NCI-H226 (cell line): Measurements from ENCODE around the gene TTLL3.

Experiments used
- DNase-seq: peaks from one replicate; pipeline ENCODE4 v3.0.0-alpha.2; 2015

Gene TTLL3

DNA sequence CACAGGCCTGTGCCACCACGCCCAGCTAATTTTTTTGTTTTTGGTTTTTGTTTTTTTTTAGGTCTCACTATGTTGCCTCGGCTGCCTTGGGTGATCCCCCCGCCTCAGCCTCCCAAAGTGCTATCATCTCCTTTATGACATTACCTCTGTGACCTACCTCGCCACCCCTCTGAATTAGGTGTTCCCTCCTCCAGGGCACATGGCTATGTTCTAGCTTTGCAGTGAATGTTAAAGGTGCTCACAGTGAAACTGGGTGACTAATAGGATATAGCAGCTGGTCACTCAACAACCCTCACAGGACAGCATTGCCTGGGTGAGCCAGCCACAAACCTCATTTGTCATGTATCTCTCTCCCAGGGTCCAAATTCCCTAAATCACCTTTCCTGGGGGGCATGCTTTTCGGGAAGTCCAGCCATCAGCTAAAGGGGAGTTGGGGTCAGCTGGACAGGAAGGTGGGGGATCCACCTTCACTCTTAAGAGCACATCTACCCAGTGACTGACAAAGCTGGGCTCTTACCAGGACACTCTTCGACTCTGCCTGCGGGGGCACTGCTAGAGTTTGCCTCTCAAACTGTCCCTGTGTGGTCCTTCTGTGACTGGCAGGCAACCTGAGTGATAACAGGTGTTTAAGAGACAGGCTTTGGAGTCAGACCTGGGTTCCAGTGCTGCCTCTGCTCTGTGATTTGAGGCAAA, 1.6 kb upstream of the TTLL3 start:
- DNase-seq, result peak; percentile 22

DNA sequence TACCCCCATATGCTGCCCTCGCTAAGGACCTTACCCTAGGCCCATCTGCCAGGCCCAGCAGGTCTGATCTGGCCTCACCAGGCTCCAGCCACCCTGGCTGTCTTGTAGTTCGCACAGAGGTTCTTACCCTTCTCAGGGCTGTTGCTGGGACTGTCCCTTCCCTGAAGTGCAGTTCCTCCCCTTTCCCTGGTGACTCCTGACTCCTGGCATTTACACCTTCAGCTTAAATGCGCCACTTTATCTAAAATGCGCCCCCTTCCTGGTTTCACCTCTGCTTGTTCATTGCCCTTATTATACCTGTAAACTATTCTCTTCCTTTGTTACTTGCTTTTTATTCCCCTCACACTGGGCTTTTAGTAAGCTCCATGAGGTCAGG, 835 bp upstream of the TTLL3 start:
- no peak for DNase-seq

DNA sequence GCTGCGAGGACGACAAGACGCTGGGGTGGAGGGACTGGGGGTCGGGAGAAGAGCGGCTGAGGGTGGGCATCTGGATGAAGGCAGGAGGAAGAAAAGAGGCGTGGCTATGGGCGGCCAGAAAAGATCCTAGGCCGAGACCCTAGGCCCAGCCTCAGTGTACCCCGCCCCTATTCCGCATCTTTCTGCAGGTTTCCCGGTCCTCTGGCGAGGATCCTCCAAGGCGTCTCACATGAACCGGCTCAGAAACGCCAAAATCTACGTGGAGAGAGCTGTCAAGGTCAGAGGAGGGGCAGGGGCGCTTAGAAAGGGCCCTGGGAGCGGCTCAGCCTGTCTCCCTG, 340 bp downstream of the TTLL3 start:
- DNase-seq, result no peak

DNA sequence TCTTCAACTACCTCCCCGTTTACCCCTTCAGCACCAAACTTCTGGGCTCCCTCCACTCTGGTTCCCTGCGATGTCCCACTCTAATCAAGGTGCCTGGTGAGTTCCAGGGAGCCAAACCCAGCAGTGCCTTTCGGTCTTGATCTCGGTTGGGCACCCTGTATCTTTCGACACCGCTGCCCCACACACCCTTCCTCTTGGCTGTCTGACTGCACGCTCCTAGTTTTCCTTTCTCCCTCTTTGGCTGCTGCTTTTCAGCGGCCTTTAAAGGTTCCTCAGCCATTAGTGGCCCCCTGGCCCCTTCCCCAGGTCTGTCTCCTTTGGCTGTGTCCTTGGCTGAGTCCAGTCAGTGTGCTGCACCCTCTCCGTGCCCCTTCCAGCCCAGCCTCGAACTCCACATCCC, 784 bp downstream of the TTLL3 start:
- DNase-seq, result no peak

DNA sequence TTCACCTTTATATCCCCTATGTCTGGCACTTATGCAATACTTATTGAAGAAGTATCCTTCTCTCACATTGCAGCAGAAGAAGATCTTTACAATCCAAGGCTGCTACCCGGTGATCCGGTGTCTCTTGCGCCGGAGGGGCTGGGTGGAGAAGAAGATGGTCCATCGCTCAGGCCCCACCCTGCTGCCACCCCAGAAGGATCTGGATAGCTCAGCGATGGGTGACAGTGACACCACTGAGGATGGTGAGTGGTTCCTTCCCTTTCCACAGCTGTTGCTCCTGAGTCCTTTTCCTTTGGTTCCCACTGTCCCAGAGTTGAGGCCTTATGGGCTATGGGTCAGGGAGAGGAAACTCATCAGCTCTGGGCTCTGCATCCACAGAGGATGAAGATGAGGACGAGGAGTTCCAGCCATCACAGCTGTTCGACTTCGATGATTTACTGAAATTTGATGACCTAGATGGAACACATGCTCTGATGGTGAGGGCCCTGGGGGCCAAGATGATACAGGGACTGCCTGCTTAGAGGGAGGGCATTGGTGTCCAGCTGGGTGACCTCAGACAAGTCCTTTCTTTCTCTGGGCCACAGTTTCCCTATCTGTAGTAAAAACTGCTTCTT, 2.9 kb downstream of the TTLL3 start:
- no peak for DNase-seq

DNA sequence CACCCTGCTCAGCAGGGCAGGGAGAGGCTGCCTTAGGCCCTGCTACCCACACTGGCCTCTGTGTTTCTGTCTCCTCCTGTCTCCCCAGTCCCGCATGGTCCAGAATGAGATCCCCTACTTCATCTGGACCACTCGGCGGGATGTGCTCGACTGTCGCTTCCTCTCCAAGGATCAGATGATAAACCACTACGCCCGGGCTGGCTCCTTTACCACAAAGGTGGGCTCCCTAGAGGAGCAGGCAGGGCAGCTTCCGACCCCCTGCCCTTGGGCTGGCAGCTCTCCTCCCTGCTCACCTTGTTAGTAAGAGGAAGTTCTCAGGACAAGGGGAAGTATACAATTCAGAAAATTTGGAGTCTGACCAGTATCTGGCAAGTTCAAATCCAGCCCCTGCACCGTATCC, 5.9 kb downstream of the TTLL3 start:
- DNase-seq, result no peak

DNA sequence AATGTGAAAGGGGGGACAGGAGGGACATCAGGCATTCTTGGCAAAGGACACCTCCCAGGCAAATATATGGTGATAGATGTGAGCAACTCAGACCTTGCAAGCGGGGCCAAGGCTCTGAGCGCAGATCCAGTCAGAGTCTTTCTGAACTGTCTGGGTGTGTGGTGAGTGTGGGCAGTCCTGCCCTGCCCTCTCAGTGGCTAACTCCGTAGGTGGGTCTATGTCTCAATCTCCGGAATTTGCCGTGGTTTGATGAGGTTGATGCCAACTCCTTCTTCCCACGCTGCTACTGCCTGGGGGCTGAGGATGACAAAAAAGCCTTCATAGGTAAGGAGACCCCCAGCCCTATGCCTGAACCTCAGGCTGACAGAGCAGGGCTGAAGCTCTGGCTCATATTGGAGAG, 7.4 kb downstream of the TTLL3 start:
- no peak for DNase-seq

DNA sequence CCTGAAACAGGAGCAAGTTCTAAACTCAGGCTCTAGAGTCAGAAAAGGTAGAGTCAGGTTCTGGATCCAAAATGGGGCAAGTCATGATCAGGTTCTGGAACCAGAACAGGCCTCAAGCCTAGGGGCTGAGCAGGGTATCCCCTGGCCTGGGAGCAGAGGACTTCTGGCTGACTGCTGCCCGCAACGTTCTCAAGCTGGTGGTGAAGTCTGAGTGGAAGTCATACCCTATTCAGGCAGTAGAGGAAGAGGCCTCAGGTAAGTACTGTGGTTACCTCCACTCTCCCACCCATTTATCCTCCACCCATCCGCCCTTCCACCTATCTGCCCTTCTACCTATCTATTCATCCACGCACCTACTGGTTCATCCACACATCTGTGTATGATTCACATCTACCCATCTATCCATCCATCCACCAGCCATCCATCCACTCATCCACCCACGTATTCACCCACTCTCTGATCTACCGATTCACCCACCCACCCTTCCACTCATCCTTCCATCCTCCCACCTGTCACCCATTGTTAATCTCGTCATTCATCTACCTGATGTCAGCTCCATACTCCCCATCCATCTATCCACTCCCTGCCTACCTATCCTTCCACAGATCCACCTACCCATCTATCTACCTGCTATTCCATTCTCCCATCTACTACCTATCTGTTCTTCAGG, 8.7 kb downstream of the TTLL3 start:
- DNase-seq, result no peak

DNA sequence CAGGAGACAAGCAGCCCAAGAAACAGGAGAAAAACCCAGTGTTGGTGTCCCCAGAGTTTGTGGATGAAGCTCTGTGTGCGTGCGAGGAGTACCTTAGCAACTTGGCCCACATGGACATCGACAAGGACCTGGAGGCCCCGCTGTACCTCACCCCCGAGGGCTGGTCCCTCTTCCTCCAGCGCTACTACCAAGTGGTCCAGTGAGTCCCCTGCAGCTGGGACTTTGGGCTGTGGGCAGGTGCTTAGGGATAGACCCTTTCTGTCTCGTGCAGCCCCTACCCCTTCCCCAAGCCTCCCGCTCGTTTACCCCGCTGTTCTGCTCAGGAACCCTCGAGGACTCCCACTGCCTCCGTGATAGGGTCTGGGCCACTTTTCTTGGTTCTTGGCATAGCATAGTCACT, 10.5 kb downstream of the TTLL3 start:
- no peak for DNase-seq

DNA sequence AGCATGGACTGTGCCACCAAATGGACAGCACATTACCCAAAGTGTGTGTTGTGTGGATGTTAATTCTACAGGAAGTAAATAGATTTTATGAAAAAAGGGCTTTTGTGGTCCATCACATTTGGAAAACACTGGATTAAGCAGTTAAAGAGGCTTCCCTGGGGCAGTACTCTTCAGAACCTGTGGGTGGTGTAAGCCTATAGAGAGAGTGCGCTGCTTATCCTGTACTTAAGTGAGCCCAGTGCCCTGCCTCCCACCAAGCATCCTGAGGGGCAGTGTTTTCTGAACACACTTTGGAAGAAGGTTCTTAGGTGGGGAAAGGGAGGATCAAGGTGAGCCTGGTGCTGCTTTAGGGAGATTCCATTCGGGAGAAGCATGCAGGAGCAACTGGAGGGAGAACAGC, 10.9 kb downstream of the TTLL3 start:
- DNase-seq, result no peak

DNA sequence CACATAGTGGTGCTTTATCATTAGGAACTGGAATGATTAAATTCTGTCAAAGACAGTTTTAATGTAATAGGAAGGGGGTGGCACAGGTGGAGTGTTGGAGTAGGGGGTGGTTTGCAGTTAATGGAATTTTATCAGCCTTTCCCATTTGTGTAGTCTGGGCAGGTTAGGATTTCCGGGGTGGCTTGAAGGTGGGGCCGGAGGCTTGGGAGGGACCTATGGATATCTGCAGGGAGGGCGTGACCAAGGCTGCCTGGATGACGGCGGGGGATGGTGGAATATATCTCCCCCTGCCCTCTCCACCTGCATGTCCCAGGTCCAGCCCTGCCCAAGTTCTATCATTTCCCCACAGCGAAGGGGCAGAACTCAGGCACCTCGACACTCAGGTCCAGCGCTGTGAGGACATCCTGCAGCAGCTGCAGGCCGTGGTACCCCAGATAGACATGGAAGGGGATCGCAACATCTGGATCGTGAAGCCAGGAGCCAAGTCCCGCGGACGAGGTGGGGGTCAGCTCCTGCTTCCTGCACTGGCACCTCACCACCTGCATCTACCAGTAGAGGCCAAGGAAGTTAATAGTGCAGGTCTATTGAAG, 15.5 kb downstream of the TTLL3 start:
- no peak for DNase-seq

DNA sequence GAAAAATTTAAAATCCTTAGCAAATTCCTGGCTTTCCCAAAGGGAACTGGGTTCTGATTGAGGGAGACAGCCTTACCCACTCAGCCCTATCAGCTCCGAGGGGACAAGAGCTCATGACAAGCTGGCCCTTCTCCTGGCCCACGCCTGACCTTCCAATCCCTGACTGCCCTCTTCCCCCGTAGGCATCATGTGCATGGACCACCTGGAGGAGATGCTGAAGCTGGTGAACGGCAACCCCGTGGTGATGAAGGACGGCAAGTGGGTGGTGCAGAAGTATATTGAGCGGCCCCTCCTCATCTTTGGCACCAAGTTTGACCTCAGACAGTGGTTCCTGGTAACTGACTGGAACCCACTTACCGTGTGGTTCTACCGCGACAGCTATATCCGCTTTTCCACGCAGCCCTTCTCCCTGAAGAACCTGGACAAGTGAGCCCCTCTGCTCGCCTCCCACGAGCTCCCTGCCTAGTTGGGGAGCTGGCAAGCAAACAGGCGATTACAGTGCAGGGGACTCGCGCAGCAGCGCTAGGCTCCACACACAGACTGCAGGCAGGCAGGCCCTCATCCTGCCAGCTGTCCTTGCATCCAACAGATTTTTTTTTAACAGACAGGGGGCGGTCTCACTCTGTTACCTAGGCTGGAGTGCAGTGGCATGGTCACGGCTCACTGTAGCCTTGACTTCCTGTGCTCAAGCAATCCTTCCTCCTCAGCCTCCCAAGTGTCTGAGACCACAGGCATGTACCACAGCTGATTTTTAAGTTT, 16.9 kb downstream of the TTLL3 start:
- DNase-seq, result no peak

DNA sequence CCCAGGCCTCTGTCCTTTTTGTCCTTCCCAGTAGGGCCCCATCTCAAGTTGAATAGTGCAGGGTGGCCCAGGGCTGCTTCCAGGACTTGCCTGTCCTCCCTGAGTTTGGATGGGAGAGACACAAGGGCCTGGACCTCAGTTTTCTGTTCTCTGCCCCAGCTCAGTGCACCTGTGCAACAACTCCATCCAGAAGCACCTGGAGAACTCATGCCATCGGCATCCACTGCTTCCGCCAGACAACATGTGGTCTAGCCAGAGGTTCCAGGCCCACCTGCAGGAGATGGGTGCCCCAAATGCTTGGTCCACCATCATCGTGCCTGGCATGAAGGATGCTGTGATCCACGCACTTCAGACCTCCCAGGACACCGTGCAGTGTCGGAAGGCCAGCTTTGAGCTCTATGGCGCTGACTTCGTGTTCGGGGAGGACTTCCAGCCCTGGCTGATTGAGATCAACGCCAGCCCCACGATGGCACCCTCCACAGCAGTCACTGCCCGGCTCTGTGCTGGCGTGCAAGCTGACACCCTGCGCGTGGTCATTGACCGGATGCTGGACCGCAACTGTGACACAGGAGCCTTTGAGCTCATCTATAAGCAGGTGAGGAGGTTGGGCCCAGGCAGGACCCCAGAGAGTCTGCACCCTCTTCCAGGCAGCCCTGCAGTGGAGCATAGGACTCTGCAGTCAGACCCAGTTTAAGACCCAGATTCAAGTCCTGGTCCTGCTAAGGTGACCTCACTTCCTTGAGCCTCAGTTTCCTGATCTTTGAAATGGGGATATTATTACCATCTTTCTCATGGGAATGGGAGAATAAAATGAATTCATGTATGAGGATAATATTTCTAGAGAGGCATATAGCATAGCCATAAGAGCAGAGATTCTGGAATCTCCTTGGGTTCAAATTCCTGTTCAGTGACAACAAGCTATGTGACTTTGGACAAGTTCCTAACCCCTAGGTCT, 19.0 kb downstream of the TTLL3 start:
- no peak for DNase-seq

DNA sequence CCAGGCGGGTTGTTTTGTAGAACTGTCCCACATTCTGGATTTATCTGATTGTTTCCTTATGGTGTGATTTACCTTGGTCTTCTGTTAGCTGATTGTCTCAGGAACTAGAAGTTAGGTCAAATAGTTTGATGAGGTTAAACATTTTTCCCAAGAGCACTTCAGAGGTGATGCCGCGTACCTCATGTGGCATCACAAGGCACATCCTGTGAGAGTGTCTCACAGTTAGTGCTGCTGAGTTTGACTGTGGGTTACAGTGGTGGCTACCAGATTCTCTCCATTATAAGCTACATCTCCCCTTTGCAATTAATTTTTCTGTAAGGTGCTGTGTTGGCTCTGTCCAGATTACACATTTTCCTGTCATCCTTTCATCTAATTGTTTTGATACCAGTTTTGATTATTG, 21.2 kb downstream of the TTLL3 start:
- DNase-seq, result no peak

DNA sequence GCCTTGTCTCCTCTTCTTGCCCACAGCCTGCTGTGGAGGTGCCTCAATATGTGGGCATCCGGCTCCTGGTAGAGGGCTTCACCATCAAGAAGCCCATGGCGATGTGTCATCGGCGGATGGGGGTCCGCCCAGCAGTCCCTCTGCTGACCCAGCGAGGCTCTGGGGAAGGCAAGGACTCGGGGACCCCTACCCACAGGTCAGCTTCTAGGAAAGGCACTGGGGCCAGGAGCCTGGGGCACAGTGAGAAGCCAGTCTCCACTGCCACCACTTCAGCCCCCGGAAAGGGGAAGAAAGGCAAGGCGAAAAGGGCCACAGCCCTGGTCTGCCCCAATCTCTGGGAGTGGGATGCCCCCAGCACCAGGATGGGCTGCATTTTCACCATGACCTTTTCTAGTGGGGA, 23.0 kb downstream of the TTLL3 start:
- no peak for DNase-seq

DNA sequence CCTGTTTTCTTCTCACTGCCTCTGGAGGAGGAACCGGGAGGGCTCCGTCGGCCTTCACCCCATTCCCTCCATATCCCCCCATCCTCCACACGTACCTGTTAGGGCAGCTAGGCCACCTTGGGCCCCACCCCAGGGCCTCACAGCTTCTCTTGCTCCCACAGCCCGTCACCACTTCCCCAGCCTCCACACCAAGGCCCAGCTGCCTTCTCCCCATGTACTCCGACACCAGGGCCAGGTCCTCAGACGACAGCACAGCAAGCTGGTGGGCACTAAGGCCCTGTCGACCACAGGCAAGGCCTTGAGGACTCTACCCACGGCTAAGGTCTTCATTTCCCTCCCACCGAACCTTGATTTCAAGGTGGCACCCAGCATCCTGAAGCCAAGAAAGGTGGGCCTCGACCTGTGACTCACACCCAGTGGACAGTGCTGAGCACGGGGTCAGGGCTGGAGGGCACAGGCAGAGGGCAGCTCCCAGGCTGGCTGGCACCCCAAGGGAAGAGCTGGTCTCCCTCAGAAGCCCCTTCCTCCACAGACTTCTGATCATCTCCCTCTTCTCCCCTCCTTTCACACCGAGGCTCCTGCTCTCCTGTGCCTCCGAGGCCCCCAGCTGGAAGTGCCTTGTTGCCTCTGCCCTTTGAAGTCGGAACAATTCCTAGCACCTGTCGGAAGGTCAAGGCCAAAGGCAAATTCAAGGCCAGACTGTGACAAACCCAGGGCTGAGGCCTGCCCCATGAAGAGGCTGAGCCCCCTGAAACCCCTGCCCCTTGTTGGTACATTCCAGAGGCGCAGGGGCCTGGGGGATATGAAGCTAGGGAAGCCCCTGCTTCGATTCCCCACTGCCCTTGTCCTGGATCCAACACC, 24.7 kb downstream of the TTLL3 start:
- DNase-seq, result no peak

DNA sequence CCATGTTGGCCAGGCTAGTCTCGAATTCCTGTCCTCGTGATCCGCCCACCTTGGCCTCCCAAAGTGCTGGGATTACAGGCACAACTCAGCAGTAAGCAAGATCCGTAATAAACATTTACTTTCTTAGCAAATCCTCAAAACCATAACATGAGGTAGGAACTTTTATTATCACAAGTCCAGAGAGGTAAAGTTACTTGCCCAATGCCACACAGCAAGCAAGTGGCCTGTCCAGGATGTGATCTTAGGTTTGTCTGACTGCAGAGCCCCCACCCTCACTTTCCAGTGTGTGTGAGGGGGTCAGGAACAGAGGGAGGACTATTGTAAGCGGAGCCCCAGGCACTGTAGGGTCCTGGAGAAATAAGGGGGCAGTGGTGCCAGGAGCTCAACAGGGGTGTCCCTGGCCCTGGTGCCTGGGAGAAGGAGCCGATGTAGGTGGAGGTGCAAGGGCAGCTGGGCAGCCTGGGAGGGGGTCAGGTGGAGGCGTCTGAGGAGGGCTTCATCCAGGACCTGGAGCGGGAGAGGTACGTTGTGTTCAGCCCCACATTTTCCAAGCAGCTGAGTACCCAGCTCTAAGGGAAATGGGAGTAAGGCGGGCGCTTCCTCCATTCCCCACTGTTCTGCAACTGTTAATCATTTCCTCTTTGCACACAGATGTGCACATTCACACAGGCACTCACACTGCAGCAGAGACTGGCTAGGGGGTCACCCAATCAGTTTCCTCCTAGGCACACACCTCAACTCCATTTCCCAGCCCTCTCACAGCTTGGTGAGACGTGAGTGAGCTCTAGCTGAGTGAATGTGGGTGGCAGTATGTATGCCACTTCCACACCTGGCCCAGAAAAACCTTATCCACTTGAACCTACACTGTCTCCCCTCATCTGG, 27.9 kb downstream of the TTLL3 start:
- DNase-seq, result no peak

DNA sequence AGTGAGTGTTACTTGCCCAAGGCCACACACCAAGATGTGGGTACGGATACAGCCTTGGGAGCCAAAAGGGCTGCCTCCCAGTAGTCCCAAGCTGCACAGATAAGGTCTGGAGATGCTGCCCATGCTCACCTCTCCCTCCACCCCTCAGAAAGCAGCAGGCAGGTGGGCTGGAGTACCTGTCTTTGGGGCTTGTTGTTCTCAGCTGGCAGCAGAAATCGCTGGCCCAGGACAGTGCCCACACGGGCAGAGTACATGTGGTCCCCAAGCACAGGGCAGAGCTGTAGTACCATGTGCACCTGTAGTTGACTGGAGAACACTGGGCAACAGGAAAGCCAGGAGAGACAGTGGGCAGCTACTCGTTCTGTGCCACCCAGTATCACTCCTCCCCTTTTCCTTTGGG, 28.8 kb downstream of the TTLL3 start:
- no peak for DNase-seq

DNA sequence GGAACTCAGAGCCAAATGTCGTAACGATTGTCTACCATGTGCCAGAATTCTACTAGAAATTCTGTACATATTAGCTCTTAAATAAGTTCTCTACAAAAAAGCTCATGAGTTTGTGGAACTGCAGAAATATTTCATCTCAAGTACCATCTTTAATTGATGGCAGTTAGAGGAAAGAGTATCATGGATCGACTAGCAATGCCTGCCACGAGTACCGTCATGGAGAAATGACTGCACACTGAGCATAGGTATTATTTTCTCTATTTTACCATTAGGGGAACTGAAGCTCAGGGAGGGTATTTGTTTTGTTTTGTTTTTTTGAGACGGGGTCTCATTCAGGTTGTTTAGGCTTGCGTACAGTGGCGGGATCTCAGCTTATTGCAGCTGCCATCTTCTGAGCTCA, 31.0 kb downstream of the TTLL3 start:
- DNase-seq, result no peak

DNA sequence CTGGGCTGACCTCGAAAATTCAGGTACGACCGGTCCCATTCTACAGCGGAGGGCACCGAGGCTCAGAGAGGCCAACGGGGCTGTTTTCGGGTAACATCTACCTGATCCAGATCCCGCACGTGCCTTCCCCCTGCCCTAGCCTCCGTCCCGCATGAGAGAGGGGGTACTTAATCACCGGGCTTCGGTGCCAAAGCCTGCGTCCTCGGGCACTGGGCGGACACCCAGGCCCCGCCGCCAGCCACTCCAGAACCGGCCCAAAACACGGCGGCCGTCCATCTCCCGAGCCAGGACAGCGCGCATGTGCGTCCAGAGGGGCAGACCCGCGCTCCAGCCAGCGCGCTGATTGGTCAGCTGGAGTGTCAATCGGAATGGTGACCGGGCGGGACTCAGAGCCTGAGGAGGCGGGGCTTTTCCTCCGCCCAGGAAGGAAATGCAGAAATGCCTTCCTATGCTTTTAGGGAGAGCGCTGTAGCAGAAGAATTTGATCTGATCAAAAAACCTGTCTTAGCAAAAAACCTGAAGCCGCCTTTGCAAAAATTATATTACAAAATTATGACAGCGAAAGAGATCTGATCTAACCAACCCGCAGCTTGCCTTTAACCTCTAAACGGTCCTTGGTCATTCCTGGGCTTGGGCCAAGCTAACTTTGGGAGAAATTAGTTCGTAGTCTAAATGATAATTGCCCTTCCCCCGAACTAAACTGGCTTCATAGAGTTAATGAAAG, 33.8 kb downstream of the TTLL3 start, which contains the start of gene RPUSD3:
Gene RPUSD3 (minus strand): TSS at position 294 of the 724 bp plus-strand sequence. CDS start 18 bp downstream, at position 276.
- DNase-seq, result peak; percentile 83
